Measurements from ENCODE around the gene ZEB2. TPM values are rescaled to one million over a fixed set of nuclear protein-coding genes. Genes with fewer than 3 reads are reported as not detected.

The ZEB2 gene
- total and polyA plus RNA-seq, 2 of the 8 experiments (the other 6 are each of a cell fraction or from before 2014, with no cell fraction given), result 0.38 TPM; not detected in 1

- TF ChIP-seq CTBP2 (IDR thresholded peaks at IDR 0.05; ENCODE audit: borderline replicate concordance, insufficient read depth, insufficient read length, low read length) (no peak), CBX8 (IDR thresholded peaks at IDR 0.05; ENCODE audit: borderline replicate concordance, low read depth, low read length) (no peak), EGR1 (IDR thresholded peaks at IDR 0.05; ENCODE audit: borderline replicate concordance, low read depth, low read length) (no peak), SIN3A (conservative IDR thresholded peaks at IDR 0.05 in 1 of 2, IDR thresholded peaks at IDR 0.05 in 1 of 2; ENCODE audit: low read depth in 1 of 2, low read length in 2 of 2) (no peak), YY1 (IDR thresholded peaks at IDR 0.05; ENCODE audit: low read depth, low read length) (no peak), USF2 (IDR thresholded peaks at IDR 0.05; ENCODE audit: low read length) (no peak)
- TF ChIP-seq, protein P1, sequence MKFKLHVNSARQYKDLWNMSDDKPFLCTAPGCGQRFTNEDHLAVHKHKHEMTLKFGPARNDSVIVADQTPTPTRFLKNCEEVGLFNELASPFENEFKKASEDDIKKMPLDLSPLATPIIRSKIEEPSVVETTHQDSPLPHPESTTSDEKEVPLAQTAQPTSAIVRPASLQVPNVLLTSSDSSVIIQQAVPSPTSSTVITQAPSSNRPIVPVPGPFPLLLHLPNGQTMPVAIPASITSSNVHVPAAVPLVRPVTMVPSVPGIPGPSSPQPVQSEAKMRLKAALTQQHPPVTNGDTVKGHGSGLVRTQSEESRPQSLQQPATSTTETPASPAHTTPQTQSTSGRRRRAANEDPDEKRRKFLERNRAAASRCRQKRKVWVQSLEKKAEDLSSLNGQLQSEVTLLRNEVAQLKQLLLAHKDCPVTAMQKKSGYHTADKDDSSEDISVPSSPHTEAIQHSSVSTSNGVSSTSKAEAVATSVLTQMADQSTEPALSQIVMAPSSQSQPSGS (IDR thresholded peaks at IDR 0.05; ENCODE audit: low read length), result no peak
Measured at GRCh38 chr2:144432921-144433320, 87.0 kb downstream of the ZEB2 start (continued).
